Loucy (cell line): ENCODE measurements around the gene CAPZA2.

ENCODE experiments used
- CTCF ChIP-seq: fragments of 200-600 bp; sonication (generic); conservative IDR thresholded peaks from 2 replicates; pipeline ENCODE4 v1.5.1; 2014; ENCODE audit warnings: mild to moderate bottlenecking, antibody characterized with exemption, low read length
- EZH2phosphoT487 ChIP-seq: fragments of 200-600 bp; IDR thresholded peaks from 2 replicates; pipeline ENCODE4 v1.6.1; 2018; ENCODE audit warnings: antibody characterized with exemption, mild to moderate bottlenecking, moderate library complexity, borderline replicate concordance

GRCh38 chr7:116862234-116862950 is at the start of gene CAPZA2:
- TF ChIP-seq CTCF = no peak; the same call in 1 of the 2 replicates
- no peak for TF ChIP-seq EZH2phosphoT487
